ENCODE results near the gene SDR42E1. TPM values are rescaled to one million over a fixed set of nuclear protein-coding genes. Genes with fewer than 3 reads are reported as not detected.

Gene SDR42E1
- total and polyA plus RNA-seq, 2 of the 13 experiments (the other 11 are each of a cell fraction or from before 2014, with no cell fraction given), result 0.01 to 0.13 TPM

DNA sequence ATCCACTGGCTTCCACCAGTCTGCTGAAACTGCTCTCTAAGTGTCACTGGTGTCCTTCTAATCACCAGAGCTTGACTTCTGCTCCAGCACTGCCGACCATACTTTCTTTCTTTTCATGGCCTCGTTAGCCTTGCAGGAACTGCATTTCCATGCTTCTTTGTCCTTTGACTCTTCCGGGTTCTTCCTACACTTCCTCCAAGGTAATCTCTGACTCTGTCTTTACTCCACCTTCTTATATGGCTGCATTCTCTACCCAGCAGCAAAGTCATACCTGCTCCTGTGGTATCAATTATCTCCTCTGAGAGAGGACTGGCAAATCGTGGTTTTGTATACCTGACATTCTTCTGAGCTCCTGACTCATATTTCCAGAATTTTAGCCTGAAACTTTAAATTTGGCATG, 30.3 kb upstream of the SDR42E1 start:
- Histone ChIP-seq H3K27ac (ENCODE audit: extremely low read length, insufficient read depth, low read length) (no peak overlapping the region), H2AFZ (ENCODE audit: low read length) (no peak overlapping the region), H3K79me2 (ENCODE audit: insufficient read depth, low read length) (peaks cover 69% of the 10 kb centered on the region), H3K9me3 (ENCODE audit: low read length) (no peaks in the 10 kb centered on the region), H3K4me3 (replicated peaks in 1 of 3; ENCODE audit: insufficient read depth in 1 of 3, low read depth in 2 of 3, low read length in 3 of 3) (no peak overlapping the region), H3K4me2 (ENCODE audit: low read depth, low read length) (no peak overlapping the region), H3K36me3 (replicated peaks in 1 of 2; ENCODE audit: control insufficient read depth in 1 of 2, insufficient read depth in 2 of 2, low read length in 2 of 2) (peaks cover 2 to 5% of the 10 kb centered on the region in 2 experiments; a peak in 3 of 5 replicates), H4K20me1 (ENCODE audit: insufficient read depth, low read length) (no peaks in the 10 kb centered on the region; the same call in 1 of the 2 replicates), H3K27me3 (ENCODE audit: control insufficient read depth in 1 of 2, insufficient read depth in 2 of 2, low read length in 2 of 2) (no peaks in the 10 kb centered on the region), H3K4me1 (ENCODE audit: insufficient read depth, low read length) (peaks cover 78% of the 10 kb centered on the region), H3K9ac (ENCODE audit: insufficient read depth, low read depth, low read length) (no peak overlapping the region)
- CTCF ChIA-PET (ENCODE audit: low intra/inter-chr PET ratio, low total read pairs), result no interaction called here
- in situ Hi-C loops (cut with HindIII; ENCODE audit: extremely low pct_ligation_motif_present, low pct_unique_long_range_greater_than_20kb), result no loop called here
- no TSS peak for BruUV-seq (replicated peaks)
- TF ChIP-seq U2AF2 (IDR thresholded peaks at IDR 0.05; ENCODE audit: low read depth, low read length), result no peak
- no peak for TF ChIP-seq KDM6A (CRISPR knock-in tag; IDR thresholded peaks at IDR 0.05; ENCODE audit: low read depth)
- no peak for TF ChIP-seq HDAC2 (CRISPR knock-in tag; IDR thresholded peaks at IDR 0.05)
- TF ChIP-seq MXD3 (CRISPR knock-in tag; IDR thresholded peaks at IDR 0.05), result no peak
- no peak for TF ChIP-seq GZF1 (CRISPR knock-in tag; IDR thresholded peaks at IDR 0.05)
- no peak for TF ChIP-seq ZBTB8A (CRISPR knock-in tag; IDR thresholded peaks at IDR 0.05; ENCODE audit: borderline replicate concordance, low read depth)
- TF ChIP-seq JUND (CRISPR knock-in tag; IDR thresholded peaks at IDR 0.05), result no peak
- TF ChIP-seq HNRNPK (IDR thresholded peaks at IDR 0.05; ENCODE audit: low read depth, low read length, poor library complexity, severe bottlenecking), result no peak
- TF ChIP-seq MAFF (IDR thresholded peaks at IDR 0.05; ENCODE audit: low read depth, low read length), result no peak
- TF ChIP-seq CBFB (CRISPR knock-in tag; IDR thresholded peaks at IDR 0.05), result no peak
- no peak for TF ChIP-seq FOXM1 (CRISPR knock-in tag; IDR thresholded peaks at IDR 0.05)
- TF ChIP-seq HOXA5 (CRISPR knock-in tag; IDR thresholded peaks at IDR 0.05), result no peak
- TF ChIP-seq, protein P1, sequence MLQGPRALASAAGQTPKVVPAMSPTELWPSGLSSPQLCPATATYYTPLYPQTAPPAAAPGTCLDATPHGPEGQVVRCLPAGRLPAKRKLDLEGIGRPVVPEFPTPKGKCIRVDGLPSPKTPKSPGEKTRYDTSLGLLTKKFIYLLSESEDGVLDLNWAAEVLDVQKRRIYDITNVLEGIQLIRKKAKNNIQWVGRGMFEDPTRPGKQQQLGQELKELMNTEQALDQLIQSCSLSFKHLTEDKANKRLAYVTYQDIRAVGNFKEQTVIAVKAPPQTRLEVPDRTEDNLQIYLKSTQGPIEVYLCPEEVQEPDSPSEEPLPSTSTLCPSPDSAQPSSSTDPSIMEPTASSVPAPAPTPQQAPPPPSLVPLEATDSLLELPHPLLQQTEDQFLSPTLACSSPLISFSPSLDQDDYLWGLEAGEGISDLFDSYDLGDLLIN (CRISPR knock-in tag; IDR thresholded peaks at IDR 0.05; ENCODE audit: borderline replicate concordance), result no peak
- TF ChIP-seq ZBTB7A (CRISPR knock-in tag; IDR thresholded peaks at IDR 0.05), result no peak
- no peak for TF ChIP-seq NONO (IDR thresholded peaks at IDR 0.05)
- TF ChIP-seq NONO (CRISPR knock-in tag; conservative IDR thresholded peaks at IDR 0.05), result no peak
- no peak for TF ChIP-seq ZNF589 (CRISPR knock-in tag; conservative IDR thresholded peaks at IDR 0.05)
- TF ChIP-seq, protein P2, sequence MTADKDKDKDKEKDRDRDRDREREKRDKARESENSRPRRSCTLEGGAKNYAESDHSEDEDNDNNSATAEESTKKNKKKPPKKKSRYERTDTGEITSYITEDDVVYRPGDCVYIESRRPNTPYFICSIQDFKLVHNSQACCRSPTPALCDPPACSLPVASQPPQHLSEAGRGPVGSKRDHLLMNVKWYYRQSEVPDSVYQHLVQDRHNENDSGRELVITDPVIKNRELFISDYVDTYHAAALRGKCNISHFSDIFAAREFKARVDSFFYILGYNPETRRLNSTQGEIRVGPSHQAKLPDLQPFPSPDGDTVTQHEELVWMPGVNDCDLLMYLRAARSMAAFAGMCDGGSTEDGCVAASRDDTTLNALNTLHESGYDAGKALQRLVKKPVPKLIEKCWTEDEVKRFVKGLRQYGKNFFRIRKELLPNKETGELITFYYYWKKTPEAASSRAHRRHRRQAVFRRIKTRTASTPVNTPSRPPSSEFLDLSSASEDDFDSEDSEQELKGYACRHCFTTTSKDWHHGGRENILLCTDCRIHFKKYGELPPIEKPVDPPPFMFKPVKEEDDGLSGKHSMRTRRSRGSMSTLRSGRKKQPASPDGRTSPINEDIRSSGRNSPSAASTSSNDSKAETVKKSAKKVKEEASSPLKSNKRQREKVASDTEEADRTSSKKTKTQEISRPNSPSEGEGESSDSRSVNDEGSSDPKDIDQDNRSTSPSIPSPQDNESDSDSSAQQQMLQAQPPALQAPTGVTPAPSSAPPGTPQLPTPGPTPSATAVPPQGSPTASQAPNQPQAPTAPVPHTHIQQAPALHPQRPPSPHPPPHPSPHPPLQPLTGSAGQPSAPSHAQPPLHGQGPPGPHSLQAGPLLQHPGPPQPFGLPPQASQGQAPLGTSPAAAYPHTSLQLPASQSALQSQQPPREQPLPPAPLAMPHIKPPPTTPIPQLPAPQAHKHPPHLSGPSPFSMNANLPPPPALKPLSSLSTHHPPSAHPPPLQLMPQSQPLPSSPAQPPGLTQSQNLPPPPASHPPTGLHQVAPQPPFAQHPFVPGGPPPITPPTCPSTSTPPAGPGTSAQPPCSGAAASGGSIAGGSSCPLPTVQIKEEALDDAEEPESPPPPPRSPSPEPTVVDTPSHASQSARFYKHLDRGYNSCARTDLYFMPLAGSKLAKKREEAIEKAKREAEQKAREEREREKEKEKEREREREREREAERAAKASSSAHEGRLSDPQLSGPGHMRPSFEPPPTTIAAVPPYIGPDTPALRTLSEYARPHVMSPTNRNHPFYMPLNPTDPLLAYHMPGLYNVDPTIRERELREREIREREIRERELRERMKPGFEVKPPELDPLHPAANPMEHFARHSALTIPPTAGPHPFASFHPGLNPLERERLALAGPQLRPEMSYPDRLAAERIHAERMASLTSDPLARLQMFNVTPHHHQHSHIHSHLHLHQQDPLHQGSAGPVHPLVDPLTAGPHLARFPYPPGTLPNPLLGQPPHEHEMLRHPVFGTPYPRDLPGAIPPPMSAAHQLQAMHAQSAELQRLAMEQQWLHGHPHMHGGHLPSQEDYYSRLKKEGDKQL (CRISPR knock-in tag; IDR thresholded peaks at IDR 0.05; ENCODE audit: low read depth), result no peak
- no peak for TF ChIP-seq ATRX (CRISPR knock-in tag; IDR thresholded peaks at IDR 0.05; ENCODE audit: borderline replicate concordance)
- TF ChIP-seq ZFP41 (CRISPR knock-in tag; IDR thresholded peaks at IDR 0.05; ENCODE audit: borderline replicate concordance), result no peak
- no peak for TF ChIP-seq ONECUT2 (CRISPR knock-in tag; IDR thresholded peaks at IDR 0.05)
- ATAC-seq, result no peak
- intact Hi-C loops (cut with micrococcal nuclease; ENCODE audit: unreplicated experiment), result no loop called here
- no peak for DNase-seq (ENCODE audit: low spot score)
- POLR2A ChIA-PET, result no interaction called here
- FAIRE-seq, result no peak
- WGBS (ENCODE audit: low lambda C conversion rate), result 93% methylated on average over 4 of the region's 4 CpGs
